Measurements from ENCODE around the gene GNL2.

The GNL2 gene

DNA sequence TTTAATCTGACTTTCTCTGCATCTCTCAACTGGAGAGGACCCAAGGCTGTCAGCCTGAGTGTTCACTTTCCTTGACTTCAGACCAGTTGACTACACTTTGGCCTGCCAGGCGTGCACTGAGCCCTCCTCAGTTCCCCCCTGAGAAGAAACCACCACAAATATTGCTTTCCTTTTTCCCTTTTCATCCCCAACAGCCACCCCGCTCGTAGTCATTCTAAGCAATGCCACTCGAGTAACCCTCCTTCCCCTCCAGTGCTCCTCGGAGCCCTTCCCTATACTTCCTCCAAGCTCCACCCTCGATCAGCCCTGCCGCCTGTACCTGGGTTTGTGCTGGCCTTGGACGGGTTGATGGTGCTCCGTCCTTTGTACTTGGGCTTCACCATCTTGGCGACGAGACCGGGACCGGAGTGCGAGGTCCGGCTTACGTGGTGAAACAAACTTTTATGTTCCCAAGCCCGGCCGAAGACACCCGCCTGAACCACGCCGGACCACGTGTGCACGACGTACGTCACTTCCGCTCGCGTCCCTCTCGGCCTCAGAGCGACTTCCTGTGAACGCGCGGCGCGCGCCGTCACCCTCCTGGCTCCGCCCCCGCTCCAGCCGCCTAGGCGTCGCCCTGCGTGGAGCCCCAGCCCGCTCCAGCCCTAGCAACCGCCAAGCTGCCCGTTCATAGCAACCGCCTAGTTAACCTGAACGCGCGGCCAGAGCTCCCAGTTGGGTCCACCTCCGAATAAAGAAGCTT lies at the start of gene GNL2:
Gene GNL2, minus strand, starts transcription at position 498 of the 742 bp plus-strand sequence. Its CDS starts 115 bp downstream, at position 383.
- H3K4me3 ChIP-seq (ENCODE audit: low read depth, low read length), result peak within 1 kb of the TSS; percentile 96
- TF ChIP-seq, protein P1, sequence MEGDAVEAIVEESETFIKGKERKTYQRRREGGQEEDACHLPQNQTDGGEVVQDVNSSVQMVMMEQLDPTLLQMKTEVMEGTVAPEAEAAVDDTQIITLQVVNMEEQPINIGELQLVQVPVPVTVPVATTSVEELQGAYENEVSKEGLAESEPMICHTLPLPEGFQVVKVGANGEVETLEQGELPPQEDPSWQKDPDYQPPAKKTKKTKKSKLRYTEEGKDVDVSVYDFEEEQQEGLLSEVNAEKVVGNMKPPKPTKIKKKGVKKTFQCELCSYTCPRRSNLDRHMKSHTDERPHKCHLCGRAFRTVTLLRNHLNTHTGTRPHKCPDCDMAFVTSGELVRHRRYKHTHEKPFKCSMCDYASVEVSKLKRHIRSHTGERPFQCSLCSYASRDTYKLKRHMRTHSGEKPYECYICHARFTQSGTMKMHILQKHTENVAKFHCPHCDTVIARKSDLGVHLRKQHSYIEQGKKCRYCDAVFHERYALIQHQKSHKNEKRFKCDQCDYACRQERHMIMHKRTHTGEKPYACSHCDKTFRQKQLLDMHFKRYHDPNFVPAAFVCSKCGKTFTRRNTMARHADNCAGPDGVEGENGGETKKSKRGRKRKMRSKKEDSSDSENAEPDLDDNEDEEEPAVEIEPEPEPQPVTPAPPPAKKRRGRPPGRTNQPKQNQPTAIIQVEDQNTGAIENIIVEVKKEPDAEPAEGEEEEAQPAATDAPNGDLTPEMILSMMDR (IDR thresholded peaks at IDR 0.05; ENCODE audit: insufficient read depth, low read depth, low read length, missing control alignments), result no peak
- DNase-seq (ENCODE audit: low read depth), result peak; percentile 96

DNA sequence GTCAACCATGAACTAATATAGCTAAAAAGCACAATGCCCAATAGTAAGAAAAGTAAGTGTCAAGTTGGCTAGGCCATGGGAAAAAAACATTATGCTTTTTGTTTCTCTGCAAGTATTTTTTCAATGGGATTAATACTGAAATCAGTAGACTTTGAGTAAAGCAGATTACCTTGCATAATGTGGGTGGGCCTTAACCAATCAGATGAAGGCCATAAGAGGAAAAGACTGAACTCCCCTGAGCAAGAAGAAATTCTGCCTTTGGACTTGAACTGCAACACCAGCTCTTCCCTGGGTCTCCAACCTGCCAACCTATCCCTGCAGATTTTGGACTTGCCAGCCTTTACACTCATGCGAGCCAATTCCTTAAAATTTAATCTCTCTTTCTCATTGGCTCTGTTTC lies 45.3 kb upstream of the GNL2 start:
- DNase-seq (ENCODE audit: low read depth), result no peak
- no peak overlapping the region for H3K4me3 ChIP-seq (ENCODE audit: low read depth, low read length)
- TF ChIP-seq, protein P1 (IDR thresholded peaks at IDR 0.05; ENCODE audit: insufficient read depth, low read depth, low read length, missing control alignments), result no peak

DNA sequence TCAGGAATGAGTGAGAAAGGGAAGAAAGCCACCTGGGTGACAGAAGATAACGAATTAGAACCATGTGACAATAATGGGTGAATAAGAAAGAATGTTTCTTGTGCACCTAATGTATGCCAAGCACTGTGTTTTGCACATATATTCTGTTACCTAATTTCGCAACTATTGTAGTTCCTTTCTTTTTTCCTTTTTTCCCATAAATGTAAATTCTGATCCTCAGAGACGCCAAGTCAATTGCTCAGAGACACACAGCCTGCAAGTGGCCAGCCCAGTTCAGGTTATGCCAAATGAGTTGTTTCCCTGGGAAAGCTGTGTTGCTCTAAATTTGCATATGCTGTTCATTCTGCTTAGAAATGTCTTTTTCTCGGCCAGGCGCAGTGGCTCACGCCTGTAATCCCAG lies 40.7 kb upstream of the GNL2 start:
- TF ChIP-seq, protein P1 (IDR thresholded peaks at IDR 0.05; ENCODE audit: insufficient read depth, low read depth, low read length, missing control alignments), result no peak
- no peak for DNase-seq (ENCODE audit: low read depth)
- no peak overlapping the region for H3K4me3 ChIP-seq (ENCODE audit: low read depth, low read length)

DNA sequence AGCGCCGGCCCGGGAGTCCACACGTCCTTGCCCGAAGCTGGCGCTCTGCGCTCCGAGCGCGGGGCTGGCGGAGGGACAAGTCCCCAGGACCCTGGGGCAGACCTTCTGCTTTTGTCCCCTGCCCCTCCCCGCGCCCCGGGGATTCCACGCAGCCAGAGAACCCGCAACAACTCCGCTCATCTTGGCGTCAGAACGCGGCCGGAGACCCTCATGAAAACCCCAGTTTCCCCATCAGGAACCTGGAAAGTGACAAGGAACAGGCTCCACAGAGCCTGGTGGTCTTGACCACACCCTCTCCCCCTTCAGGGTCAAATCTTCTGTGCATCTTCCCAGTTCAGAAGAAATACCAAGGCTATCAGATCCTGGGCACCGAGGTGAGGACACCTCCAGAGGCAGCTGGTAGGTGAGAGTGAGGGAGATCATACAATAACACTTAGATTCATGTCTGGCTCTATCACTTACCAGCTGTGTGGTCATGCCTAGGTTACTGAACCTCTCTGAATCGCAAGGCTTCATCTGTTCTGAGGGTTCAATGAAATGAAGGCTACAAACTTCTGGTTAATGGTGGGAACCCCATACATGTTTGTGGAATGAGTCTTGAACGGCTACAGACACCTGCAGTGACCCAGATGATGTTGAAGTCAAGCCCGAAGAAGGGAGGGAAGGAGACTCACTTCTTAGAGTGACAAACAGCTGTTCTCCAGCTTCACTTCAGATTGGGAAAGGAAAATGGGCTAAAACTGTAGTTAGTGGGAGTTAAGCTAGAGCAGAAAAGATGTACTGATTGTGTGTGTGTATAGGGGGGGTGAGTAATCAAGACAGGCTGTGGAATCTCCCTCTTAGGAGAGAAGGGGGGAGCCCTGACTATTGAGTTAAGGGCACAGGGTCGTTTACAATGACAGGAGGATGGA lies 39.5 kb upstream of the GNL2 start:
- TF ChIP-seq, protein P1 (IDR thresholded peaks at IDR 0.05; ENCODE audit: insufficient read depth, low read depth, low read length, missing control alignments), result no peak
- no peak overlapping the region for H3K4me3 ChIP-seq (ENCODE audit: low read depth, low read length)
- no peak for DNase-seq (ENCODE audit: low read depth)

DNA sequence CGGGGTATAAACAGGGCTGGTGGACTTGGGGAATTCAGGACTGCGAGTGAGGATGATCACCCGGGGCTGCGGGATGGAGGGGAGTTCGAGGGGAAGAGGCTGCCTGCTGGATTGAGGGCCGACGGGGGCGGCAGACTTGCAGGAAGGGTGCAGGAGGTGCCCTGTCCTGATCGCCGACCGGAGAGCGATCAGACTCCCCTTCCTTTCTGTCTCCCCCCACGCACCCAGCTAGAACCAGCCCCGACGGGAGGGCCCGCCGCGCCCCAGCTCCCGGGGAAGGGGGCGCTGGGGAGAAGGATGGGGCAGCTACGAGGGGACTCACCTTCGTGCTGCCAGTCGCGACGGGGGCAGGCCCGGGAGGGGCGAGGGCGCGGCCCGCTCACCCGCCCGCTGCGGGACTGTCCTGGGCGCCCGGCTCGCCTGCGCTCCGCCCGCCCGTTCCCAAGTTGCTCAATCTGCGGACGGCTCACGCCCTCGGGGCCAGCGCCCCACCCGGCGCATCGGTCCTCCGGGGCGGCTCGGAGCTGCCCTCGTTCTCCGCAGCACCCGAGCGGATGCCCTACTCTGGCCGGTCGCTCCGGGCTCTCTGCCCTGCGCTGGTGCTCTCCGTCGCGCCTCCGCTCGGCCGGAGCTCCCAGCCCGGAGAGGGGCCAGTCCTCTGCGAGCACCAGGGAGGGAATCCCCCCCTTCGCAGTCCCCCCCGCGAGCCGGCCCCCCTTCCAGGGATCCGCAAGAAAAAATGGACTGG lies 38.7 kb upstream of the GNL2 start, which contains the start of gene RSPO1:
Gene RSPO1, minus strand, starts transcription at position 649 of the 748 bp plus-strand sequence. CDS start 5,231 bp downstream, outside the sequence.
- DNase-seq (ENCODE audit: low read depth), result no peak
- TF ChIP-seq, protein P1 (IDR thresholded peaks at IDR 0.05; ENCODE audit: insufficient read depth, low read depth, low read length, missing control alignments), result no peak
- H3K4me3 ChIP-seq (ENCODE audit: low read depth, low read length), result no peak within 1 kb of the TSS

DNA sequence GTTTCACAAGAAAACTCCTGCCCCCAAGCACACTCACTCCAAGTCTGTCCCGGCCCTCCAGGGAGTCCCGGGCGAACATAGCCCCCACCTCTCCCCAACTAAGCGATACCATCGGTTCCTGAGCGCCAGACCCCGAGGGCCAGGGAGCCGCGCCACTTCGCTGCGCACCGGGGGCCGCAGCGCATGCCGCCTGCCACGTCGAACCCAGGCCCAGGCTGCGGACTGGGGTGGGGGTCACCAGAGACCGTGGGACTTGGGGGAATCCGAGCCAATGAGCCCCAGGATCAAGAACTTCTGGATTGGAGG lies 38.2 kb upstream of the GNL2 start:
- no peak for DNase-seq (ENCODE audit: low read depth)
- H3K4me3 ChIP-seq (ENCODE audit: low read depth, low read length), result no peak overlapping the region
- TF ChIP-seq, protein P1 (IDR thresholded peaks at IDR 0.05; ENCODE audit: insufficient read depth, low read depth, low read length, missing control alignments), result no peak
